Hepatocyte (in vitro differentiated cells): Measurements from ENCODE around the gene HYI. TPM values are rescaled to one million over a fixed set of nuclear protein-coding genes. Genes with fewer than 3 reads are reported as not detected.

Experiments used
- DNase-seq: peaks from one replicate; pipeline ENCODE4 v3.0.0-alpha.2; 2016; ENCODE audit warnings: low spot score
- H2AFZ ChIP-seq: fragments of 200-600 bp; sonication (generic); 2 replicates; pipeline ENCODE4 v1.6.0; 2016; ENCODE audit warnings: antibody characterized with exemption, mild to moderate bottlenecking
- H3K27ac ChIP-seq: fragments of 200-600 bp; sonication (generic); 2 replicates; pipeline ENCODE4 v1.5.1; 2016; ENCODE audit warnings: mild to moderate bottlenecking
- H3K27me3 ChIP-seq: fragments of 200-600 bp; sonication (generic); 2 replicates; pipeline ENCODE4 v1.6.1; 2016
- H3K36me3 ChIP-seq: fragments of 200-600 bp; sonication (generic); replicated peaks from 2 replicates; pipeline ENCODE4 v1.5.1; 2016; ENCODE audit warnings: low read depth; ENCODE audit not compliant: insufficient read depth
- H3K4me1 ChIP-seq: fragments of 200-600 bp; sonication (generic); 2 replicates; pipeline ENCODE4 v1.5.1; 2016; ENCODE audit warnings: mild to moderate bottlenecking, moderate library complexity; ENCODE audit not compliant: insufficient read depth
- H3K4me2 ChIP-seq: fragments of 200-600 bp; sonication (generic); 2 replicates; pipeline ENCODE4 v1.6.0; 2016
- H3K4me3 ChIP-seq: fragments of 200-600 bp; sonication (generic); 2 replicates; pipeline ENCODE4 v1.5.1; 2016; ENCODE audit warnings: mild to moderate bottlenecking
- H3K79me2 ChIP-seq: fragments of 200-600 bp; sonication (generic); 2 replicates; pipeline ENCODE4 v1.6.0; 2017; ENCODE audit warnings: mild to moderate bottlenecking
- H3K9me2 ChIP-seq: fragments of 200-600 bp; sonication (generic); replicated peaks from 2 replicates; pipeline ENCODE4 v1.6.0; 2017; ENCODE audit warnings: mild to moderate bottlenecking; ENCODE audit not compliant: insufficient read depth
- H3K9me3 ChIP-seq: fragments of 200-600 bp; sonication (generic); 2 replicates; pipeline ENCODE4 v1.5.1; 2016; ENCODE audit warnings: low read depth, mild to moderate bottlenecking
- H4K20me1 ChIP-seq: fragments of 200-600 bp; sonication (generic); 2 replicates; pipeline ENCODE4 v1.6.0; 2016; ENCODE audit warnings: mild to moderate bottlenecking; ENCODE audit not compliant: insufficient read depth, poor library complexity, severe bottlenecking
- EZH2 ChIP-seq: fragments of 200-600 bp; sonication (generic); IDR thresholded peaks from 2 replicates; pipeline ENCODE4 v1.6.1; 2016; ENCODE audit warnings: antibody characterized with exemption, mild to moderate bottlenecking, borderline replicate concordance
- EZH2phosphoT487 ChIP-seq: fragments of 200-600 bp; sonication (generic); IDR thresholded peaks from one replicate; pipeline ENCODE4 v1.6.1; 2018; ENCODE audit warnings: antibody characterized with exemption, mild to moderate bottlenecking, low read depth, moderate library complexity; ENCODE audit not compliant: unreplicated experiment, severe bottlenecking
- WGBS: methylation state at CpG from one replicate; pipeline ENCODE4 v1.1.6; 2016; ENCODE audit warnings: low lambda C conversion rate; ENCODE audit errors: missing lambda C conversion rate; 5-methylcytosine and 5-hydroxymethylcytosine counted together
- polyA plus RNA-seq: library from polyadenylated mRNA; unstranded; fragments of >200 nt; fragmentation: Nextera tagmentation; extraction: Ambion mirVana; gene quantifications from 2 replicates; pipeline ENCODE4 v1.2.1, GENCODE V29; 2016
- total RNA-seq: library from RNA; depleted of rRNA; stranded (reverse); fragments of >200 nt; gene quantifications from 2 replicates; pipeline ENCODE4 v1.2.3, GENCODE V29; 2014
- TF ChIP-seq, protein P1 (sequence below): fragments of 200-600 bp; sonication (generic); IDR thresholded peaks from 2 replicates; pipeline ENCODE4 v1.5.1; 2016; ENCODE audit warnings: antibody characterized with exemption, mild to moderate bottlenecking; ENCODE audit not compliant: poor library complexity

The HYI gene
- total and polyA plus RNA-seq, 2 experiments from 2014 or later, result 30.7 to 37.5 TPM

DNA sequence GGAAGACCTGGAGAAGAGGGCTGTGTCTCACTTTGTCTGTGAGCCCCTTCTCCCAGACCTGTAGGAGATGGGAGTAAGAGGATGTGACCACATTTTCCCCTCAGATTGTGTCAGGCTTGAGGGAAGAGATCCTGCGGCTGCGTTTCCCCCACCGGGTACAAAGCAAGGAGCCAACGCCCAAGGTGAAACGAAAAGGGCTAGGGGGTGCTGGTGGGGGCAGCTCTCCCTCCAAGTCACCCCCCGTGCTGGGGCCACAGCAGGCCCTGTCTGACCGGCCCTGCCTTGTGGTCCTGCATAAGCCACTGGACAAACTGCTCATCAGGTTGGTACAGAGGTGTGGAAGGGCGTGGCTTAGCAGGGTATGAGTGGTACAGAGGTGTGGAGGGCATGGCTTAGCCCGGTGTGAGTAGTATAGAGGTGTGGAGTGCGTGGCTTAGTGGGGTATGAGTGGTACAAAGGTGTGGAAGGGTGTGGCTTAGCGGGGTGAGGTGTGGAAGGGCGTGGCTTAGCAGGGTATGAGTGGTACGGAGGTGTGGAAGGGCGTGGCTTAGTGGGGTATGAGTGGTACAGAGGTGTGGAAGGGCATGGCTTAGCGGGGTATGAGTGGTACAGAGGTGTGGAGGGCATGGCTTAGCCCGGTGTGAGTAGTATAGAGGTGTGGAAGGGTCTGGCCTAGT, 30.6 kb downstream of the HYI start:
- Histone ChIP-seq H3K27me3 (no peaks in the 10 kb centered on the region), H3K36me3 (no peaks in the 10 kb centered on the region), H3K27ac (no peak overlapping the region), H3K9me3 (no peaks in the 10 kb centered on the region), H3K79me2 (no peaks in the 10 kb centered on the region), H3K4me2 (no peak overlapping the region), H2AFZ (no peak overlapping the region), H3K9me2 (no peaks in the 10 kb centered on the region), H3K4me3 (no peak overlapping the region), H3K4me1 (no peaks in the 10 kb centered on the region), H4K20me1 (no peaks in the 10 kb centered on the region)
- TF ChIP-seq, protein P1, sequence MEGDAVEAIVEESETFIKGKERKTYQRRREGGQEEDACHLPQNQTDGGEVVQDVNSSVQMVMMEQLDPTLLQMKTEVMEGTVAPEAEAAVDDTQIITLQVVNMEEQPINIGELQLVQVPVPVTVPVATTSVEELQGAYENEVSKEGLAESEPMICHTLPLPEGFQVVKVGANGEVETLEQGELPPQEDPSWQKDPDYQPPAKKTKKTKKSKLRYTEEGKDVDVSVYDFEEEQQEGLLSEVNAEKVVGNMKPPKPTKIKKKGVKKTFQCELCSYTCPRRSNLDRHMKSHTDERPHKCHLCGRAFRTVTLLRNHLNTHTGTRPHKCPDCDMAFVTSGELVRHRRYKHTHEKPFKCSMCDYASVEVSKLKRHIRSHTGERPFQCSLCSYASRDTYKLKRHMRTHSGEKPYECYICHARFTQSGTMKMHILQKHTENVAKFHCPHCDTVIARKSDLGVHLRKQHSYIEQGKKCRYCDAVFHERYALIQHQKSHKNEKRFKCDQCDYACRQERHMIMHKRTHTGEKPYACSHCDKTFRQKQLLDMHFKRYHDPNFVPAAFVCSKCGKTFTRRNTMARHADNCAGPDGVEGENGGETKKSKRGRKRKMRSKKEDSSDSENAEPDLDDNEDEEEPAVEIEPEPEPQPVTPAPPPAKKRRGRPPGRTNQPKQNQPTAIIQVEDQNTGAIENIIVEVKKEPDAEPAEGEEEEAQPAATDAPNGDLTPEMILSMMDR, result no peak
- over 99% methylated on average over 15 of the region's 16 CpGs for WGBS
- DNase-seq, result no peak

DNA sequence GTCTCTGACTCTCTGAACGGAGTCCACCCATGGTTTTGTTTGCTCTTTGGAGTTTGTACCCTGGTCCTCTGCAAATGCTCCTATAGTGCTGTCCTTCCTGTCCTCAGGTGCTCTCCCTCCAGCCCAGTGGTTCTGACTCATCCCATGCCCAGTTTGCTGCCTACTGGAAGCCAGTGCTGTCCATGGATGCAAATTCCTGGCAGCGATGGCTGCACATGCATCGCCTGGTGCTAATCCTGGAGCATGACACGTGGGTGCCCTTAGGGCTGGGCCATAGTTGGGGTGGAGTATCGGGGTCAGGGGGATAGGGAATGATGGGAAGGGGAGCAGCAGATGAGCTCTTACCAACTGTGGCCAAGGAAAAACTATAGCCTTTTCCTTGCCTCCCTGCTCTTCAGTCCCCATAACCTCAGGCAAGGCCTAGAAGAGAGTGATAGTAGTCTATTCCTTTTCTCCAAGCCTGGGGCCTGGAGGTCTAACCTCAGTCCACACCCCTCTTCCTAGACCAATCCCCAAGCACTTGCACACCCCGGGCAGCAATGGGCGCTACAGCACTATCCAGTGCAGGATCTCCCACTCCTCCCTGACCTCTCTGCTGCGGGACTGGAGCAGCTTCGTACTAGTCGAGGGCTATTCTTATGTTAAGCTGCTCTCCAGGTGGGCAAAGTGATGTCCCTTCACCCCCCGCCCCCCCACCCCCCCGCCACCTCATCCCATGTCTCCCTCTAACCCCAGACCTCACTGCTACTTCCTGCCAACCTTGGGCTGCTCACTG, 31.6 kb downstream of the HYI start:
- no peak for DNase-seq
- no peaks in the 10 kb centered on the region for H3K79me2 ChIP-seq
- H3K4me2 ChIP-seq, result no peak overlapping the region
- no peaks in the 10 kb centered on the region for H3K9me2 ChIP-seq
- TF ChIP-seq EZH2, result no peak
- TF ChIP-seq EZH2phosphoT487, result no peak
- TF ChIP-seq, protein P1, result no peak
- no peaks in the 10 kb centered on the region for H4K20me1 ChIP-seq
- no peaks in the 10 kb centered on the region for H3K9me3 ChIP-seq
- H3K4me3 ChIP-seq, result no peak overlapping the region
- no peaks in the 10 kb centered on the region for H3K27me3 ChIP-seq
- H3K36me3 ChIP-seq, result no peaks in the 10 kb centered on the region
- 84% methylated on average over 9 of the region's 12 CpGs for WGBS
- no peak overlapping the region for H3K27ac ChIP-seq
- no peaks in the 10 kb centered on the region for H3K4me1 ChIP-seq
- no peak overlapping the region for H2AFZ ChIP-seq

DNA sequence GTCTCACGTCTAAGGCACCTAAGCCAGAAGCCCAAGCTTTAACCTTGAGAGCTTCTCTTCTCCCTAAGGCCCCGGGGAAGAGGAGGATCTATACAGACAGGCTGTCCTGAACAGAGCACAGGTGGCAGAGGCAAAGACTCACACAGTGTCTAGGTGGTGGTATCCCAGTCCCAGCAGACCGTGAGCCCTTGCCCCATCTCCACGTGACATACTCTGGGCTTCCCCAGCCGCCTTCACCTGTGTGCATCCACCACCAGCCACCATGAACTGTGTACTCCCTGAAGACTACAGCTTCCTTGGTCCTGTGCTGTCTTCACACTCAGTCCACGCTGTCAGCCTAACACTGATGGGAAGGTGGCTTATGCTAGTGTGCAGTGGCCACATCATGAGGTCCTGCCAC, 32.3 kb downstream of the HYI start:
- no peaks in the 10 kb centered on the region for H3K9me2 ChIP-seq
- TF ChIP-seq, protein P1, result no peak
- TF ChIP-seq EZH2, result no peak
- TF ChIP-seq EZH2phosphoT487, result no peak
- H3K36me3 ChIP-seq, result no peaks in the 10 kb centered on the region
- 95% methylated on average over 6 of the region's 6 CpGs for WGBS
- no peak overlapping the region for H3K4me3 ChIP-seq
- H3K4me1 ChIP-seq, result no peaks in the 10 kb centered on the region
- no peaks in the 10 kb centered on the region for H3K9me3 ChIP-seq
- no peaks in the 10 kb centered on the region for H4K20me1 ChIP-seq
- no peaks in the 10 kb centered on the region for H3K79me2 ChIP-seq
- DNase-seq, result no peak
- H3K4me2 ChIP-seq, result no peak overlapping the region
- no peaks in the 10 kb centered on the region for H3K27me3 ChIP-seq
- no peak overlapping the region for H3K27ac ChIP-seq
- H2AFZ ChIP-seq, result no peak overlapping the region
